SK-N-SH (cell line): ENCODE measurements around the gene SPIRE1. TPM values are rescaled to one million over a fixed set of nuclear protein-coding genes. Genes with fewer than 3 reads are reported as not detected.

Experiments
- CTCF ChIA-PET: fragments of 300-600, 350-600 bp; formaldehyde crosslinking; extraction: SDS; loops from one replicate; lab custom pipeline; 2021; lab: Yijun Ruan, JAX
- POLR2A ChIA-PET: fragments of 350-600 bp; sonication (Branson Sonifier 250); formaldehyde crosslinking; extraction: SDS; loops from one replicate; lab custom pipeline; 2020; ENCODE audit warnings: antibody characterized with exemption, inconsistent platforms; lab: Yijun Ruan, JAX
- DNase-seq: peaks from one replicate; pipeline ENCODE4 v3.0.0; 2012
- H2AFZ ChIP-seq: fragments of 200-600 bp; sonication (generic); 2 replicates; pipeline ENCODE4 v1.8.1; 2016; ENCODE audit warnings: antibody characterized with exemption, mild to moderate bottlenecking, low read depth
- H3F3A ChIP-seq: fragments of 200-600 bp; sonication (generic); replicated peaks from 2 replicates; pipeline ENCODE3; 2016; ENCODE audit warnings: antibody characterized with exemption, mild to moderate bottlenecking; ENCODE audit not compliant: insufficient read depth
- H3K27ac ChIP-seq, 2 experiments: fragments of 200-500 bp in 1 of 2; fragments of 200-600 bp in 1 of 2; sonication (Bioruptor generic) in 1 of 2; sonication (generic), shearing (Covaris generic) in 1 of 2; 2 replicates each; pipeline versions ENCODE4 v1.5.1 to v1.6.1; 2014 to 2016; ENCODE audit warnings: low read depth in 2 of 2, inconsistent platforms in 1 of 2, low read length in 1 of 2, mild to moderate bottlenecking in 1 of 2, mixed read lengths in 1 of 2
- H3K27me3 ChIP-seq: fragments of 200-600 bp; sonication (generic), shearing (Covaris generic); 2 replicates; pipeline ENCODE4 v1.6.1; 2016; ENCODE audit warnings: mixed run types; ENCODE audit not compliant: insufficient read depth
- H3K36me3 ChIP-seq, 2 experiments: fragments of 200-500 bp in 1 of 2; fragments of 200-600 bp in 1 of 2; sonication (Bioruptor generic) in 1 of 2; sonication (generic) in 1 of 2; replicated peaks in 1 of 2; 2 replicates each; pipeline versions ENCODE3 to v1.5.1; 2014 to 2016; ENCODE audit warnings: low read length in 1 of 2, mild to moderate bottlenecking in 1 of 2; ENCODE audit not compliant: insufficient read depth in 2 of 2, control insufficient read depth in 1 of 2
- H3K4me1 ChIP-seq, 2 experiments: fragments of 200-500 bp in 1 of 2; fragments of 200-600 bp in 1 of 2; sonication (Bioruptor generic) in 1 of 2; sonication (generic), shearing (Covaris generic) in 1 of 2; 2 replicates each; pipeline versions ENCODE4 v1.5.1 to v1.6.1; 2014 to 2016; ENCODE audit warnings: low read depth in 1 of 2, low read length in 1 of 2, mixed run types in 1 of 2; ENCODE audit not compliant: insufficient read depth in 2 of 2, control insufficient read depth in 1 of 2
- H3K4me2 ChIP-seq: fragments of 200-600 bp; sonication (generic), shearing (Covaris generic); 2 replicates; pipeline ENCODE4 v1.6.1; 2017; ENCODE audit warnings: mixed run types
- H3K4me3 ChIP-seq, 2 experiments: fragments of 200-500 bp in 1 of 2; fragments of 200-600 bp in 1 of 2; sonication (Bioruptor generic) in 1 of 2; sonication (generic), shearing (Covaris generic) in 1 of 2; 2 replicates each; pipeline versions ENCODE4 v1.5.1 to v1.8.1; 2014 to 2016; ENCODE audit warnings: low read depth in 2 of 2, inconsistent platforms in 1 of 2, low read length in 1 of 2, mild to moderate bottlenecking in 1 of 2, mixed read lengths in 1 of 2, moderate library complexity in 1 of 2
- H3K79me2 ChIP-seq: fragments of 200-600 bp; sonication (generic); 2 replicates; pipeline ENCODE4 v1.8.1; 2017; ENCODE audit warnings: mild to moderate bottlenecking; ENCODE audit not compliant: insufficient read depth
- H3K9ac ChIP-seq: fragments of 200-600 bp; sonication (generic); 2 replicates; pipeline ENCODE4 v1.6.1; 2017; ENCODE audit warnings: mixed run types
- H3K9me2 ChIP-seq: fragments of 200-600 bp; sonication (generic); 2 replicates; pipeline ENCODE4 v1.6.1; 2017; ENCODE audit warnings: mixed run types
- H3K9me3 ChIP-seq: fragments of 200-600 bp; sonication (generic); 2 replicates; pipeline ENCODE4 v1.6.1; 2017; ENCODE audit warnings: mixed run types, mild to moderate bottlenecking, moderate library complexity
- H4K20me1 ChIP-seq: fragments of 200-600 bp; sonication (generic); 2 replicates; pipeline ENCODE4 v1.6.1; 2017; ENCODE audit warnings: mild to moderate bottlenecking, mixed run types; ENCODE audit not compliant: insufficient read depth
- ELF1 ChIP-seq: IDR thresholded peaks from 2 replicates; pipeline ENCODE4 v1.4.0; 2012
- EP300 ChIP-seq, 2 experiments: IDR thresholded peaks; 2 replicates each; pipeline versions ENCODE4 v1.4.0 to v1.6.1; 2012; ENCODE audit warnings: borderline replicate concordance in 1 of 2, low read depth in 1 of 2, low read length in 1 of 2
- FOXJ3 ChIP-seq: sonication (generic); formaldehyde crosslinking; IDR thresholded peaks from 2 replicates; pipeline ENCODE4 v1.5.1; 2020; ENCODE audit warnings: mild to moderate bottlenecking, missing genetic modification reagents
- NFIC ChIP-seq: IDR thresholded peaks from 2 replicates; pipeline ENCODE4 v1.4.0; 2012; ENCODE audit warnings: borderline replicate concordance
- NRF1 ChIP-seq: IDR thresholded peaks from 2 replicates; pipeline ENCODE4 v1.6.1; 2012; ENCODE audit warnings: low read depth, mild to moderate bottlenecking, low read length
- RCOR1 ChIP-seq: fragments of 150-350 bp; IDR thresholded peaks from 2 replicates; pipeline ENCODE4 v1.6.1; 2017; ENCODE audit warnings: antibody characterized with exemption, low read length
- RXRA ChIP-seq: IDR thresholded peaks from 2 replicates; pipeline ENCODE4 v1.4.0; 2012; ENCODE audit warnings: low read depth, mild to moderate bottlenecking, borderline replicate concordance
- SMC3 ChIP-seq: IDR thresholded peaks from 2 replicates; pipeline ENCODE4 v1.6.1; 2012; ENCODE audit warnings: low read depth, low read length, improper control_type of control experiment
- TEAD4 ChIP-seq: IDR thresholded peaks from 2 replicates; pipeline ENCODE4 v1.4.0; 2012; ENCODE audit warnings: mild to moderate bottlenecking, borderline replicate concordance; ENCODE audit not compliant: insufficient read depth
- WGBS: methylation state at CpG from one replicate; pipeline ENCODE4 v1.1.6; 2017; ENCODE audit warnings: low lambda C conversion rate; 5-methylcytosine and 5-hydroxymethylcytosine counted together
- polyA plus RNA-seq, 3 experiments: library from polyadenylated mRNA; depleted of rRNA; stranded (reverse); fragments of >200 nt; gene quantifications; 2 replicates each; pipeline ENCODE4 v1.2.3, GENCODE V29; 2012
- TF ChIP-seq, protein P1 (sequence below): IDR thresholded peaks from 2 replicates; pipeline ENCODE4 v1.4.0; 2012; ENCODE audit warnings: low read depth, borderline replicate concordance
- TF ChIP-seq, protein P2 (sequence below): IDR thresholded peaks from 2 replicates; pipeline ENCODE4 v1.4.0; 2012; ENCODE audit warnings: low read depth
- TF ChIP-seq, protein P3 (sequence below): fragments of 200-600 bp; sonication (generic); IDR thresholded peaks from 2 replicates; pipeline ENCODE4 v1.6.1; 2017; ENCODE audit warnings: antibody characterized with exemption, mild to moderate bottlenecking, moderate library complexity

SPIRE1 gene
- polyA plus RNA-seq, 1 of the 3 experiments (the other 2 are of a cell fraction), result 6.7 TPM

DNA sequence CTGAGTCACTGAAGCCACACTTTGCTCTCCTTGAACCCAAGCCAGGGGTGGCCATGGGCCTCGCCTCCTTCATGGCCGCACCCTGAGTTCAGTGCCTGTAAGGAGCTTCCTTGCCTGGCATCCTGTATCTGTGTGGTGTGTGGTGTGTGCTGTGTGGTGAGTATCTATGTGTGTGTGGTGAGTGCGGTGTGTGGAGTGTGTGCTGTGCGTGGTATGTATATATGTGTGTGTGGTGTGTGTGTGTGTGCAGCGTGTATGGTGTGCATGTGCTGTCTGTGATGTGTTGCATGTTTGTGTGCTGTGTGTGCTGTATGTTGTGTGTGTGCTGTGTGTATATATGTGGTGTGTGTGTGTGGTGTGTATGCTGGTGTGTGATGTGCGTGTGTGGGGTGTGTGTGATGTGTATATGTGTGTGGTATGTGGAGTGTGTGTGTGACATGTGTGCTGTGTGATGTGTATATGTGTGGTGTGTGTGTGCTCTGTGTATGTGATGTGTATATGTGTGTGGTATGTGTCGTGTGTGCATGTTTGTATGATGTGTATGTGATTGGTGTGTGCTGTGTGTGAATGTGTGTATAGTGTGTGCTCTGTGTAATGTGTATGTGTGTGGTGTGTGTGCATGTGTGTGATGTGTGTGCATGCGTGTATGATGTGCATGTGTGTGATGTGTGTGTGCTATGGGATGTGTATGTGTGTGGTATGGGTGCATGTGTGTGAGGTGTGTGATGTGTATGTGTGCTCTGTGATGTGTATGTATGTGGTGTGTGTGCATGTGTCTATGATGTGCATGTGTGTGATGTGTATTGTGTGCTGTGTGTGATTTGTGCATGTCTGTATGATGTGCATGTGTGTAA lies 227.5 kb downstream of the SPIRE1 start:
- DNase-seq, result no peak
- H3K27me3 ChIP-seq, result no peaks in the 10 kb centered on the region
- H2AFZ ChIP-seq, result no peak overlapping the region
- CTCF ChIA-PET, result no interaction called here
- H3K9me2 ChIP-seq, result no peaks in the 10 kb centered on the region
- H3K9me3 ChIP-seq, result no peaks in the 10 kb centered on the region
- no peaks in the 10 kb centered on the region for H4K20me1 ChIP-seq
- H3K4me2 ChIP-seq, result no peak overlapping the region
- 85% methylated on average over 8 of the region's 8 CpGs for WGBS
- H3K79me2 ChIP-seq, result no peaks in the 10 kb centered on the region
- peaks cover 15 to 24% of the 10 kb centered on the region in 2 experiments for H3K36me3 ChIP-seq
- no peak overlapping the region for H3K9ac ChIP-seq
- H3K4me1 ChIP-seq, result no peaks in the 10 kb centered on the region
- no peak overlapping the region for H3K27ac ChIP-seq
- TF ChIP-seq RXRA, result no peak
- TF ChIP-seq, protein P1, sequence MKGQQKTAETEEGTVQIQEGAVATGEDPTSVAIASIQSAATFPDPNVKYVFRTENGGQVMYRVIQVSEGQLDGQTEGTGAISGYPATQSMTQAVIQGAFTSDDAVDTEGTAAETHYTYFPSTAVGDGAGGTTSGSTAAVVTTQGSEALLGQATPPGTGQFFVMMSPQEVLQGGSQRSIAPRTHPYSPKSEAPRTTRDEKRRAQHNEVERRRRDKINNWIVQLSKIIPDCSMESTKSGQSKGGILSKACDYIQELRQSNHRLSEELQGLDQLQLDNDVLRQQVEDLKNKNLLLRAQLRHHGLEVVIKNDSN, result no peak
- no peak for TF ChIP-seq RCOR1
- no peaks in the 10 kb centered on the region for H3F3A ChIP-seq
- POLR2A ChIA-PET, result no interaction called here
- H3K4me3 ChIP-seq, result no peak overlapping the region

DNA sequence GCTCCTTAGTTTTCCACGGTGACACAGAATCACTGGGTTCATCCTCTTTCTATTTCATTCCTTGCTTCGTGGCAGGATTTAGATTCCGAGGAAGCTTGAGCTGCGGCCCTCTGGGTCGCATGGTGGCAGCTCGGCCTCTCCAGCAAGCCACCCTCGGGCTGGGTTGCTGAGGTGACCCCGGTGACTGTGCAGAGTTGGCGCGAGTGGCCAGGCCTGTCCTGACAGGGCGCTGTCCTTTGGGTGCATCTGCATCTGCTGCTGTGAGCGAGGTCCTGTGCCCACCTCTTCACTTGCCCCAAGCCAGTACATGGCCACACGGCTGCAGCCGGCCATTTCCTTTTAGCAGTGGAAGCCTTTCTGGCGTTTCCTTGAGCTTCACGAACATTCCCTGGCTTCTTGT lies 228.4 kb downstream of the SPIRE1 start:
- Histone ChIP-seq H4K20me1 (no peaks in the 10 kb centered on the region), H3K9me2 (no peaks in the 10 kb centered on the region), H3K4me2 (no peak overlapping the region), H3F3A (no peaks in the 10 kb centered on the region), H3K9ac (no peak overlapping the region), H3K36me3 (peaks cover 15 to 27% of the 10 kb centered on the region in 2 experiments), H3K4me3 (no peak overlapping the region), H3K9me3 (no peaks in the 10 kb centered on the region), H3K4me1 (no peaks in the 10 kb centered on the region), H3K27ac (no peak overlapping the region), H2AFZ (no peak overlapping the region), H3K79me2 (no peaks in the 10 kb centered on the region), H3K27me3 (no peaks in the 10 kb centered on the region)
- ChIA-PET POLR2A (no interaction called here), CTCF (interaction anchor here (1.4 kb wide), 1 partner anchor 11 kb away, joined by 4 read pairs; no protein-coding TSS in a partner anchor)
- TF ChIP-seq, protein P2, sequence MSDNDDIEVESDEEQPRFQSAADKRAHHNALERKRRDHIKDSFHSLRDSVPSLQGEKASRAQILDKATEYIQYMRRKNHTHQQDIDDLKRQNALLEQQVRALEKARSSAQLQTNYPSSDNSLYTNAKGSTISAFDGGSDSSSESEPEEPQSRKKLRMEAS, result no peak
- TF ChIP-seq EP300 (IDR thresholded peaks at IDR 0.05; ENCODE audit: borderline replicate concordance in 1 of 2, low read depth in 1 of 2, low read length in 1 of 2) (no peak), NFIC (no peak), SMC3 (no peak), NRF1 (no peak), FOXJ3 (CRISPR knock-in tag) (no peak), TEAD4 (no peak), ELF1 (no peak)
- TF ChIP-seq, protein P3, sequence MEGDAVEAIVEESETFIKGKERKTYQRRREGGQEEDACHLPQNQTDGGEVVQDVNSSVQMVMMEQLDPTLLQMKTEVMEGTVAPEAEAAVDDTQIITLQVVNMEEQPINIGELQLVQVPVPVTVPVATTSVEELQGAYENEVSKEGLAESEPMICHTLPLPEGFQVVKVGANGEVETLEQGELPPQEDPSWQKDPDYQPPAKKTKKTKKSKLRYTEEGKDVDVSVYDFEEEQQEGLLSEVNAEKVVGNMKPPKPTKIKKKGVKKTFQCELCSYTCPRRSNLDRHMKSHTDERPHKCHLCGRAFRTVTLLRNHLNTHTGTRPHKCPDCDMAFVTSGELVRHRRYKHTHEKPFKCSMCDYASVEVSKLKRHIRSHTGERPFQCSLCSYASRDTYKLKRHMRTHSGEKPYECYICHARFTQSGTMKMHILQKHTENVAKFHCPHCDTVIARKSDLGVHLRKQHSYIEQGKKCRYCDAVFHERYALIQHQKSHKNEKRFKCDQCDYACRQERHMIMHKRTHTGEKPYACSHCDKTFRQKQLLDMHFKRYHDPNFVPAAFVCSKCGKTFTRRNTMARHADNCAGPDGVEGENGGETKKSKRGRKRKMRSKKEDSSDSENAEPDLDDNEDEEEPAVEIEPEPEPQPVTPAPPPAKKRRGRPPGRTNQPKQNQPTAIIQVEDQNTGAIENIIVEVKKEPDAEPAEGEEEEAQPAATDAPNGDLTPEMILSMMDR, result no peak
- 87% methylated on average over 10 of the region's 16 CpGs for WGBS
- no peak for DNase-seq
